Lung (tissue), 12 donors: ENCODE measurements around the gene DHRS12. TPM values are rescaled to one million over a fixed set of nuclear protein-coding genes. Genes with fewer than 3 reads are reported as not detected.

Experiments used
- ATAC-seq: fragments of 200-7000 bp; cut with Tn5 transposase; one replicate; pipeline ENCODE4 v1.9.1; 2020; ENCODE audit warnings: moderate number of reproducible peaks; ENCODE audit not compliant: insufficient read depth, low FRiP score
- DNase-seq, 3 donors: peaks; one replicate each; pipeline ENCODE4 v3.0.0-alpha.2; 2013 to 2017
- H3K27ac ChIP-seq, 2 donors: one replicate each; pipeline ENCODE4 v1.5.1; 2013; ENCODE audit warnings: mild to moderate bottlenecking in 2 of 2, moderate library complexity in 2 of 2, control low read depth in 1 of 2, inconsistent platforms in 1 of 2, low read depth in 1 of 2, low read length in 1 of 2
- H3K27me3 ChIP-seq, 3 donors: one replicate each; pipeline ENCODE4 v1.5.1; 2013; ENCODE audit warnings: low read length in 2 of 3; ENCODE audit not compliant: control insufficient read depth in 3 of 3, insufficient read depth in 3 of 3
- H3K36me3 ChIP-seq, 4 donors: one replicate each; pipeline ENCODE4 v1.5.1; 2013; ENCODE audit warnings: low read length in 4 of 4, mild to moderate bottlenecking in 1 of 4, moderate library complexity in 1 of 4; ENCODE audit not compliant: control insufficient read depth in 4 of 4, insufficient read depth in 4 of 4
- H3K4me1 ChIP-seq, 5 donors: one replicate each; pipeline ENCODE4 v1.5.1; 2013; ENCODE audit warnings: low read length in 5 of 5, mild to moderate bottlenecking in 2 of 5, moderate library complexity in 1 of 5; ENCODE audit not compliant: control insufficient read depth in 5 of 5, insufficient read depth in 5 of 5
- H3K4me3 ChIP-seq: one replicate; pipeline ENCODE4 v1.5.1; 2013; ENCODE audit warnings: mild to moderate bottlenecking, control low read depth, moderate library complexity
- H3K9ac ChIP-seq, 2 donors: one replicate each; pipeline ENCODE4 v1.5.1; 2013; ENCODE audit warnings: low read length in 2 of 2, control low read depth in 1 of 2; ENCODE audit not compliant: insufficient read depth in 1 of 2
- H3K9me3 ChIP-seq, 4 donors: one replicate each; pipeline ENCODE4 v1.5.1; 2013; ENCODE audit warnings: low read length in 3 of 4, mild to moderate bottlenecking in 1 of 4, moderate library complexity in 1 of 4; ENCODE audit not compliant: control insufficient read depth in 4 of 4, insufficient read depth in 3 of 4
- CTCF ChIP-seq: IDR thresholded peaks from 2 replicates; pipeline ENCODE4 v1.5.1; 2012; ENCODE audit warnings: mild to moderate bottlenecking; ENCODE audit errors: control extremely low read depth, extremely low read depth
- WGBS, 2 donors: extraction: QIAGEN DNeasy Blood & Tissue Kit; methylation state at CpG; one replicate each; pipeline ENCODE4 v1.1.7; 2013; 5-methylcytosine and 5-hydroxymethylcytosine counted together
- polyA plus RNA-seq, 2 donors: library from polyadenylated mRNA; stranded (reverse); fragments of 200-250 nt; gene quantifications; one replicate each; pipeline ENCODE4 v1.2.1, GENCODE V29; 2013
- total RNA-seq, 2 donors: library from RNA; depleted of rRNA in 1 of 2; stranded (reverse); fragments of >200 nt in 1 of 2; gene quantifications; one replicate each; pipeline ENCODE4 v1.2.1, GENCODE V29; 2014 to 2021
- donor health status: control.
- donor health status: control.
- donor health status: Bipolar disorder and iron deficiency.
- donor health status: healthy.
- donor health status: DM: yes; HTN: yes; CAD: no.

Gene DHRS12
- total and polyA plus RNA-seq, 4 donors: 8.5 to 17.9 (median 12.0) TPM

GRCh38 chr13:51759240-51759639 lies 44.7 kb downstream of the DHRS12 start:
- Histone ChIP-seq H3K27ac (no peak overlapping the region), H3K36me3 (peaks cover 0 to 32% (median 12%) of the 10 kb centered on the region in 4 donors)
- WGBS, 2 donors: 84 to 88% methylated on average over 5 of the region's 5 CpGs

GRCh38 chr13:51758691-51759090 lies 45.3 kb downstream of the DHRS12 start:
- peaks cover 0 to 33% (median 13%) of the 10 kb centered on the region in 4 donors for H3K36me3 ChIP-seq

More at GRCh38 chr13:51759240-51759639, 44.7 kb downstream of the DHRS12 start:
- Histone ChIP-seq H3K27me3 (no peaks in the 10 kb centered on the region), H3K4me1 (peaks cover 0 to 4% (median 3%) of the 10 kb centered on the region in 5 donors), H3K4me3 (no peak overlapping the region), H3K9ac (no peak overlapping the region), H3K9me3 (no peaks in the 10 kb centered on the region)
- ATAC-seq (no peak), DNase-seq (no peak)
- TF ChIP-seq CTCF: no peak

GRCh38 chr13:51756651-51757050 lies 47.3 kb downstream of the DHRS12 start:
- no peak for ATAC-seq

More at GRCh38 chr13:51758691-51759090, 45.3 kb downstream of the DHRS12 start:
- Histone ChIP-seq H3K27ac (no peak overlapping the region), H3K9me3 (no peaks in the 10 kb centered on the region), H3K27me3 (no peaks in the 10 kb centered on the region), H3K4me3 (no peak overlapping the region), H3K9ac (no peak overlapping the region), H3K4me1 (no peaks in the 10 kb centered on the region)
- TF ChIP-seq CTCF: no peak
- ATAC-seq (no peak), DNase-seq (no peak)
- 75 to 84% methylated on average over 6 of the region's 6 CpGs for WGBS, 2 donors

More at GRCh38 chr13:51756651-51757050, 47.3 kb downstream of the DHRS12 start:
- Histone ChIP-seq H3K27me3 (no peaks in the 10 kb centered on the region), H3K4me3 (no peak overlapping the region), H3K27ac (no peak overlapping the region), H3K4me1 (no peaks in the 10 kb centered on the region), H3K9ac (no peak overlapping the region), H3K36me3 (peaks cover 0 to 42% (median 17%) of the 10 kb centered on the region in 4 donors), H3K9me3 (no peaks in the 10 kb centered on the region)
- WGBS, 2 donors: 94 to 96% methylated on average over 2 of the region's 2 CpGs
- DNase-seq: no peak
- TF ChIP-seq CTCF: no peak
